Neural cell (in vitro differentiated cells): Measurements from ENCODE around the gene MRPL48. TPM values are rescaled to one million over a fixed set of nuclear protein-coding genes. Genes with fewer than 3 reads are reported as not detected.

Source experiments
- H2AFZ ChIP-seq: fragments of 200-600, 300-800 bp; sonication (generic), shearing (Covaris generic); 2 replicates; pipeline ENCODE4 v1.6.0; 2014; ENCODE audit warnings: low read depth, mild to moderate bottlenecking, antibody characterized with exemption, low read length, moderate library complexity
- H3F3A ChIP-seq: fragments of 200-600 bp; shearing (Covaris generic); 2 replicates; pipeline ENCODE4 v1.6.1; 2016; ENCODE audit warnings: mild to moderate bottlenecking, moderate library complexity, mixed read lengths, antibody characterized with exemption, low read length; ENCODE audit not compliant: insufficient read depth, poor library complexity, severe bottlenecking
- H3K27ac ChIP-seq: fragments of 200-600, 300-800 bp; sonication (generic), shearing (Covaris generic); 2 replicates; pipeline ENCODE4 v1.5.1; 2014; ENCODE audit warnings: mild to moderate bottlenecking, low read length, moderate library complexity
- H3K27me3 ChIP-seq: fragments of 300-800, 200-600 bp; sonication (generic), shearing (Covaris generic); 2 replicates; pipeline ENCODE4 v1.6.0; 2014; ENCODE audit warnings: mild to moderate bottlenecking, low read depth, low read length, moderate library complexity; ENCODE audit not compliant: insufficient read depth
- H3K36me3 ChIP-seq: fragments of 300-800, 200-600 bp; sonication (generic), shearing (Covaris generic); 2 replicates; pipeline ENCODE4 v1.5.1; 2014; ENCODE audit warnings: mild to moderate bottlenecking, antibody characterized with exemption, low read length, moderate library complexity; ENCODE audit not compliant: insufficient read depth
- H3K4me2 ChIP-seq: fragments of 300-800, 200-600 bp; sonication (generic), shearing (Covaris generic); 2 replicates; pipeline ENCODE4 v1.6.0; 2014; ENCODE audit warnings: mild to moderate bottlenecking, low read length
- H3K4me3 ChIP-seq: fragments of 300-800, 200-600 bp; sonication (generic), shearing (Covaris generic); 2 replicates; pipeline ENCODE4 v1.5.1; 2014; ENCODE audit warnings: mild to moderate bottlenecking, low read length, moderate library complexity
- H3K79me2 ChIP-seq: fragments of 200-600 bp; shearing (Covaris generic); replicated peaks from 2 replicates; pipeline ENCODE4 v1.6.0; 2014; ENCODE audit warnings: mild to moderate bottlenecking, low read length, moderate library complexity; ENCODE audit not compliant: insufficient read depth
- H3K9ac ChIP-seq: fragments of 300-800, 200-600 bp; sonication (generic), shearing (Covaris generic); 2 replicates; pipeline ENCODE4 v1.6.1; 2016; ENCODE audit warnings: mild to moderate bottlenecking, low read length, mixed read lengths
- H3K9me2 ChIP-seq: fragments of 200-600 bp; shearing (Covaris generic); 2 replicates; pipeline ENCODE4 v1.6.1; 2016; ENCODE audit warnings: mild to moderate bottlenecking, low read length, mixed read lengths; ENCODE audit not compliant: insufficient read depth
- H3K9me3 ChIP-seq: fragments of 200-600, 300-800 bp; sonication (generic), shearing (Covaris generic); 2 replicates; pipeline ENCODE4 v1.6.1; 2016; ENCODE audit warnings: mild to moderate bottlenecking, mixed run types, low read length, moderate library complexity, mixed read lengths
- H4K20me1 ChIP-seq: fragments of 200-600 bp; shearing (Covaris generic); 2 replicates; pipeline ENCODE4 v1.6.1; 2016; ENCODE audit warnings: mild to moderate bottlenecking, mixed run types; ENCODE audit not compliant: insufficient read depth
- EP300 ChIP-seq: fragments of 450-650 bp; conservative IDR thresholded peaks from 2 replicates; pipeline ENCODE4 v1.6.1; 2014; ENCODE audit warnings: antibody characterized with exemption, mild to moderate bottlenecking, moderate library complexity; ENCODE audit not compliant: poor library complexity, severe bottlenecking
- EZH2 ChIP-seq: fragments of 200-600, 300-800 bp; shearing (Covaris generic), sonication (generic); IDR thresholded peaks from 2 replicates; pipeline ENCODE4 v1.6.1; 2014; ENCODE audit warnings: antibody characterized with exemption, low read length, borderline replicate concordance, mild to moderate bottlenecking; ENCODE audit not compliant: insufficient read depth, poor library complexity, severe bottlenecking
- MXI1 ChIP-seq: fragments of 450-650 bp; conservative IDR thresholded peaks from 2 replicates; pipeline ENCODE4 v1.6.1; 2014; ENCODE audit warnings: antibody characterized with exemption, mild to moderate bottlenecking; ENCODE audit not compliant: poor library complexity, severe bottlenecking
- POLR2AphosphoS5 ChIP-seq: IDR thresholded peaks from 2 replicates; pipeline ENCODE4 v1.6.1; 2012
- RAD21 ChIP-seq: fragments of 450-650 bp; conservative IDR thresholded peaks from 2 replicates; pipeline ENCODE4 v1.6.1; 2014; ENCODE audit warnings: antibody characterized with exemption, mild to moderate bottlenecking, moderate library complexity
- SMC3 ChIP-seq: fragments of 450-650 bp; conservative IDR thresholded peaks from 2 replicates; pipeline ENCODE4 v1.6.1; 2014; ENCODE audit warnings: antibody characterized with exemption, mild to moderate bottlenecking, moderate library complexity; ENCODE audit not compliant: poor library complexity
- TAF1 ChIP-seq: IDR thresholded peaks from 2 replicates; pipeline ENCODE4 v1.6.1; 2012; ENCODE audit warnings: low read depth
- polyA plus RNA-seq: library from polyadenylated mRNA; depleted of rRNA; stranded (reverse); fragments of >200 nt; gene quantifications from 2 replicates; pipeline ENCODE4 v1.2.3, GENCODE V29; 2014
- TF ChIP-seq, protein P1 (sequence below): IDR thresholded peaks from 2 replicates; pipeline ENCODE4 v1.6.1; 2012; ENCODE audit warnings: borderline replicate concordance
- TF ChIP-seq, protein P2 (sequence below): fragments of 450-650 bp; IDR thresholded peaks from 2 replicates; pipeline ENCODE4 v1.5.1; 2014; ENCODE audit warnings: antibody characterized with exemption, mild to moderate bottlenecking, moderate library complexity; ENCODE audit not compliant: poor library complexity, severe bottlenecking

Gene MRPL48
- polyA plus RNA-seq, 1 donor from 2014 or later: 98.3 TPM

DNA sequence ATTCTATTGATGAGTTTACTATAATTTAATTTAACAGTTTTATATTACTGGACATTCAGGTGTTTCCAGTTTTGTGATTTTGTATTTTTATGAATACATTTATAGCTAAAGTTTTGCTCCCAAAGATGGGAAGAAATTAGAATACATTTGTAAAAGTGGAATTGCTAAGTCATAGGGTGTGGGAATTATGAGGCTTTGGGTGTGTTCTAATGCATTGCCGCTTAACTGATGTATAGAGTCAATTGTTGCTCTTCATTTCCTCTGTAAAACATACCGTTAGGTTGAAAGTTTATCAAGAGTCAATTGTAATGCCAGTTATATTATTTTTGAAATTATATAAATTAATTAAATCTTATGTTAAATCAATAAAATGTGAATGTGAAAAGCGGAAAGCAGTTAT lies 105.4 kb downstream of the MRPL48 start:
- Histone ChIP-seq H3K27ac (no peak overlapping the region), H3K4me3 (no peak overlapping the region), H4K20me1 (no peaks in the 10 kb centered on the region), H3K36me3 (peaks cover 14% of the 10 kb centered on the region), H3K4me2 (no peak overlapping the region), H3K9me3 (no peaks in the 10 kb centered on the region), H2AFZ (no peak overlapping the region), H3K27me3 (no peaks in the 10 kb centered on the region), H3F3A (no peaks in the 10 kb centered on the region), H3K9ac (no peak overlapping the region), H3K9me2 (no peaks in the 10 kb centered on the region), H3K79me2 (no peaks in the 10 kb centered on the region)
- no peak for TF ChIP-seq EP300
- no peak for TF ChIP-seq RAD21
- TF ChIP-seq POLR2AphosphoS5: no peak
- TF ChIP-seq MXI1: no peak
- no peak for TF ChIP-seq SMC3
- no peak for TF ChIP-seq EZH2
- no peak for TF ChIP-seq TAF1
- TF ChIP-seq, protein P1, sequence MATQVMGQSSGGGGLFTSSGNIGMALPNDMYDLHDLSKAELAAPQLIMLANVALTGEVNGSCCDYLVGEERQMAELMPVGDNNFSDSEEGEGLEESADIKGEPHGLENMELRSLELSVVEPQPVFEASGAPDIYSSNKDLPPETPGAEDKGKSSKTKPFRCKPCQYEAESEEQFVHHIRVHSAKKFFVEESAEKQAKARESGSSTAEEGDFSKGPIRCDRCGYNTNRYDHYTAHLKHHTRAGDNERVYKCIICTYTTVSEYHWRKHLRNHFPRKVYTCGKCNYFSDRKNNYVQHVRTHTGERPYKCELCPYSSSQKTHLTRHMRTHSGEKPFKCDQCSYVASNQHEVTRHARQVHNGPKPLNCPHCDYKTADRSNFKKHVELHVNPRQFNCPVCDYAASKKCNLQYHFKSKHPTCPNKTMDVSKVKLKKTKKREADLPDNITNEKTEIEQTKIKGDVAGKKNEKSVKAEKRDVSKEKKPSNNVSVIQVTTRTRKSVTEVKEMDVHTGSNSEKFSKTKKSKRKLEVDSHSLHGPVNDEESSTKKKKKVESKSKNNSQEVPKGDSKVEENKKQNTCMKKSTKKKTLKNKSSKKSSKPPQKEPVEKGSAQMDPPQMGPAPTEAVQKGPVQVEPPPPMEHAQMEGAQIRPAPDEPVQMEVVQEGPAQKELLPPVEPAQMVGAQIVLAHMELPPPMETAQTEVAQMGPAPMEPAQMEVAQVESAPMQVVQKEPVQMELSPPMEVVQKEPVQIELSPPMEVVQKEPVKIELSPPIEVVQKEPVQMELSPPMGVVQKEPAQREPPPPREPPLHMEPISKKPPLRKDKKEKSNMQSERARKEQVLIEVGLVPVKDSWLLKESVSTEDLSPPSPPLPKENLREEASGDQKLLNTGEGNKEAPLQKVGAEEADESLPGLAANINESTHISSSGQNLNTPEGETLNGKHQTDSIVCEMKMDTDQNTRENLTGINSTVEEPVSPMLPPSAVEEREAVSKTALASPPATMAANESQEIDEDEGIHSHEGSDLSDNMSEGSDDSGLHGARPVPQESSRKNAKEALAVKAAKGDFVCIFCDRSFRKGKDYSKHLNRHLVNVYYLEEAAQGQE: no peak
- TF ChIP-seq, protein P2, sequence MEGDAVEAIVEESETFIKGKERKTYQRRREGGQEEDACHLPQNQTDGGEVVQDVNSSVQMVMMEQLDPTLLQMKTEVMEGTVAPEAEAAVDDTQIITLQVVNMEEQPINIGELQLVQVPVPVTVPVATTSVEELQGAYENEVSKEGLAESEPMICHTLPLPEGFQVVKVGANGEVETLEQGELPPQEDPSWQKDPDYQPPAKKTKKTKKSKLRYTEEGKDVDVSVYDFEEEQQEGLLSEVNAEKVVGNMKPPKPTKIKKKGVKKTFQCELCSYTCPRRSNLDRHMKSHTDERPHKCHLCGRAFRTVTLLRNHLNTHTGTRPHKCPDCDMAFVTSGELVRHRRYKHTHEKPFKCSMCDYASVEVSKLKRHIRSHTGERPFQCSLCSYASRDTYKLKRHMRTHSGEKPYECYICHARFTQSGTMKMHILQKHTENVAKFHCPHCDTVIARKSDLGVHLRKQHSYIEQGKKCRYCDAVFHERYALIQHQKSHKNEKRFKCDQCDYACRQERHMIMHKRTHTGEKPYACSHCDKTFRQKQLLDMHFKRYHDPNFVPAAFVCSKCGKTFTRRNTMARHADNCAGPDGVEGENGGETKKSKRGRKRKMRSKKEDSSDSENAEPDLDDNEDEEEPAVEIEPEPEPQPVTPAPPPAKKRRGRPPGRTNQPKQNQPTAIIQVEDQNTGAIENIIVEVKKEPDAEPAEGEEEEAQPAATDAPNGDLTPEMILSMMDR: no peak

DNA sequence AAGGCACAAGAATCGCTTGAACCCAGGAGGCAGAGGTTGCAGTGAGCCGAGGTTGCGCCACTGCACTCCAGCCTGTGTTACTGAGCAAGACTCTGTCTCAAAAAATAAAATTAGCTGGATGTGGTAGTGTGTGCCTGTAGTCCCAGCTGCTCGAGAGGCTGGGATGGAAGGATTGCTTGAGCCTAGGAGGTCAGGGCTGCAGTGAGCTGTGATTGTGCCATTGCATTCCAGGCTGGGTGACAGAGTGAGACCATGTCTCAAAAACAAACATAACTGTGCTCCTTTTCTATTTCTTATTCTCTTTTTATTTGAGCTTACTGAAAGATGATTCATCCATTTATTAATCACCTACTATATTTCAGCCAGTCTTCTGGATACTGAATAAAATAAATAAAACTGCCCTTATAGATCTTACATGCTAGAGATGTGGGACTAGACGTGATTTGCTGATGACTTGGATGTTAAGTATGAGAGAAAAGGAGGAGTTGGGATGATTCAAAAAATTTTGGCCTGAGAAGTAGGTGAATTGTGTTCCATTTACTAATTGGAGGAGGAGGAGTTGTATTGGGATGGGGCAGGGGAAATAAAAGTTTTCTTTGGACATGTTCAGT lies 107.2 kb downstream of the MRPL48 start:
- Histone ChIP-seq H4K20me1 (no peaks in the 10 kb centered on the region), H3K4me3 (no peak overlapping the region), H3K79me2 (no peaks in the 10 kb centered on the region), H3K9me3 (no peaks in the 10 kb centered on the region), H3K4me2 (no peak overlapping the region), H3K27ac (no peak overlapping the region), H3K36me3 (peaks cover 16% of the 10 kb centered on the region), H3F3A (no peaks in the 10 kb centered on the region), H3K27me3 (no peaks in the 10 kb centered on the region), H3K9me2 (no peaks in the 10 kb centered on the region), H2AFZ (no peak overlapping the region), H3K9ac (no peak overlapping the region)
- no peak for TF ChIP-seq EP300
- no peak for TF ChIP-seq SMC3
- no peak for TF ChIP-seq TAF1
- TF ChIP-seq EZH2: no peak
- no peak for TF ChIP-seq MXI1
- TF ChIP-seq, protein P2: no peak
- no peak for TF ChIP-seq RAD21
- TF ChIP-seq, protein P1: no peak
- TF ChIP-seq POLR2AphosphoS5: no peak
